ENCODE data around the gene COMMD4. TPM values are rescaled to one million over a fixed set of nuclear protein-coding genes. Genes with fewer than 3 reads are reported as not detected.

Gene COMMD4
- total RNA-seq, 1 experiment from 2014 or later, result 94.3 TPM

GRCh38 chr15:75356517-75356916, 20.7 kb downstream of the COMMD4 start:
- ChIA-PET CTCF (no interaction called here), POLR2A (no interaction called here)
- intact Hi-C loops (cut with micrococcal nuclease; ENCODE audit: unreplicated experiment), result no loop called here
- Mint-ChIP-seq H3K27ac (ENCODE audit: unreplicated experiment) (no peak overlapping the region), H3K4me1 (ENCODE audit: low read depth, unreplicated experiment) (no peaks in the 10 kb centered on the region), H3K27me3 (ENCODE audit: insufficient read depth, unreplicated experiment) (no peaks in the 10 kb centered on the region), H3K36me3 (ENCODE audit: insufficient read depth, unreplicated experiment) (no peaks in the 10 kb centered on the region), H3K9me3 (ENCODE audit: unreplicated experiment) (no peaks in the 10 kb centered on the region), H3K4me3 (ENCODE audit: unreplicated experiment) (no peak overlapping the region)
- H3K9me3 ChIP-seq, result no peaks in the 10 kb centered on the region
- no peak overlapping the region for H3K4me3 ChIP-seq (ENCODE audit: low read depth, low read length)
- H3K4me1 ChIP-seq, result no peaks in the 10 kb centered on the region
- BruUV-seq (replicated peaks), result no TSS peak
- H3K27me3 ChIP-seq (replicated peaks; ENCODE audit: control insufficient read depth, insufficient read depth, low read length), result no peaks in the 10 kb centered on the region
- no peak for DNase-seq
- TF ChIP-seq CTCF (IDR thresholded peaks at IDR 0.05; ENCODE audit: insufficient read depth in 1 of 2, low read depth in 1 of 2, low read length in 1 of 2, severe bottlenecking in 1 of 2, unreplicated experiment in 1 of 2), result no peak
- H3K36me3 ChIP-seq (ENCODE audit: control insufficient read depth, insufficient read depth, low read length), result no peaks in the 10 kb centered on the region

GRCh38 chr15:75357976-75358673, 22.3 kb downstream of the COMMD4 start:
- Histone ChIP-seq H3K27me3 (replicated peaks; ENCODE audit: control insufficient read depth, insufficient read depth, low read length) (no peaks in the 10 kb centered on the region), H3K36me3 (ENCODE audit: control insufficient read depth, insufficient read depth, low read length) (no peaks in the 10 kb centered on the region), H3K9me3 (no peaks in the 10 kb centered on the region), H3K4me3 (ENCODE audit: low read depth, low read length) (no peak overlapping the region), H3K4me1 (no peaks in the 10 kb centered on the region)
- POLR2A ChIA-PET, result no interaction called here
- TF ChIP-seq CTCF (IDR thresholded peaks at IDR 0.05; ENCODE audit: insufficient read depth in 1 of 2, low read depth in 1 of 2, low read length in 1 of 2, severe bottlenecking in 1 of 2, unreplicated experiment in 1 of 2), result no peak
- peaks cover 2% of the 10 kb centered on the region for H3K36me3 Mint-ChIP-seq (ENCODE audit: insufficient read depth, unreplicated experiment)
- no peaks in the 10 kb centered on the region for H3K27me3 Mint-ChIP-seq (ENCODE audit: insufficient read depth, unreplicated experiment)
- CTCF ChIA-PET, result interaction anchor here (0.6 kb wide), 1 partner anchor 329 kb away, joined by 6 read pairs; no protein-coding TSS in a partner anchor
- BruUV-seq (replicated peaks), result no TSS peak
- H3K27ac Mint-ChIP-seq (ENCODE audit: unreplicated experiment), result no peak overlapping the region
- DNase-seq, result no peak
- no peaks in the 10 kb centered on the region for H3K9me3 Mint-ChIP-seq (ENCODE audit: unreplicated experiment)
- no peak overlapping the region for H3K4me3 Mint-ChIP-seq (ENCODE audit: unreplicated experiment)
- H3K4me1 Mint-ChIP-seq (ENCODE audit: low read depth, unreplicated experiment), result no peaks in the 10 kb centered on the region
- intact Hi-C loops (cut with micrococcal nuclease; ENCODE audit: unreplicated experiment), result no loop called here

GRCh38 chr15:75358771-75359536, 23.1 kb downstream of the COMMD4 start:
- Mint-ChIP-seq H3K4me3 (ENCODE audit: unreplicated experiment) (no peak overlapping the region), H3K9me3 (ENCODE audit: unreplicated experiment) (no peaks in the 10 kb centered on the region), H3K27ac (ENCODE audit: unreplicated experiment) (no peak overlapping the region), H3K4me1 (ENCODE audit: low read depth, unreplicated experiment) (no peaks in the 10 kb centered on the region), H3K27me3 (ENCODE audit: insufficient read depth, unreplicated experiment) (no peaks in the 10 kb centered on the region), H3K36me3 (ENCODE audit: insufficient read depth, unreplicated experiment) (peaks cover 8% of the 10 kb centered on the region)
- no peak overlapping the region for H3K4me3 ChIP-seq (ENCODE audit: low read depth, low read length)
- CTCF ChIA-PET, result no interaction called here
- no peaks in the 10 kb centered on the region for H3K36me3 ChIP-seq (ENCODE audit: control insufficient read depth, insufficient read depth, low read length)
- intact Hi-C loops (cut with micrococcal nuclease; ENCODE audit: unreplicated experiment), result no loop called here
- no peaks in the 10 kb centered on the region for H3K4me1 ChIP-seq
- no peaks in the 10 kb centered on the region for H3K9me3 ChIP-seq
- no TSS peak for BruUV-seq (replicated peaks)
- no peaks in the 10 kb centered on the region for H3K27me3 ChIP-seq (replicated peaks; ENCODE audit: control insufficient read depth, insufficient read depth, low read length)
- POLR2A ChIA-PET, result interaction anchor here (1.0 kb wide), 1 partner anchor 9 kb away, joined by 3 read pairs; no protein-coding TSS in a partner anchor
- no peak for DNase-seq
- no peak for TF ChIP-seq CTCF (IDR thresholded peaks at IDR 0.05; ENCODE audit: insufficient read depth in 1 of 2, low read depth in 1 of 2, low read length in 1 of 2, severe bottlenecking in 1 of 2, unreplicated experiment in 1 of 2)
